ENCODE results near the gene SLC36A4. TPM values are rescaled to one million over a fixed set of nuclear protein-coding genes. Genes with fewer than 3 reads are reported as not detected.

SLC36A4 gene
- total and polyA plus RNA-seq, 2 of the 4 experiments (the other 2 are of a cell fraction) = 9.2 to 13.1 TPM

DNA sequence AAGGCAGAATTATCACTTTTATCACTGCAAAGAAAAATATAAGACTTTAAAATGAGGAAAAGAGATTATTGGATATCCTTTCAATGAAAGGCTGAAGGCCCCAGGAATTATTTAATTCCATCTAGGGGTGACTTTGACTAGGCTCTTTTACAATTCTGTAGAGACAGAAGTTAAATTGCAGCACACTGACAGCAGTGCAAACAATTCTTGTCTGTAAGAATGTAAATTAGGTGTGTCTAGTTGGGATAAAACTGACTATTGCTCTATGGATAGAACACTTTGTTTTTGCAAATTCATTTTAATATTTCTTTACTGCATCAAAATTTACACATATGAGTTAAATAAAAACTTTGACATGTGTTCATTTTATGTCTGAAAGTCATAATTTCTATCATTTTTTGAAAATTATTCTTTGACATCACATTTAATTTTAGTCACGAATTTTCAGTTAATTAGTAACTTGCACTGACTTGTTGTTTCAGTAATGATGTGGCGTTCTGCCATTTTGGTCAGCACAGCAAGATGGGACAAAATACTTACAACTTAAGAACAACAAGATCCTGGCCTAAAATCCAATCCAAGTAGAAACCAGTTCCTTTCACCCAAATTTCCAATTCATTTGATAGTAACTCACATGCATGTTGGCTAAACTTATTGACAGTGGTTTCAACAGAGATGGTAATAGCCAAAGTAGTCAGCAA is 75.1 kb downstream of the SLC36A4 start:
- H3K4me2 ChIP-seq (ENCODE audit: low read depth, low read length) = no peak overlapping the region
- CTCF ChIA-PET = interaction anchor here (1.3 kb wide), 1 partner anchor 181 kb away, joined by 3 read pairs; no protein-coding TSS in a partner anchor
- H3K18ac ChIP-seq (ENCODE audit: low read depth, low read length) = no peak overlapping the region
- H2AK5ac ChIP-seq (ENCODE audit: low read depth, low read length) = no peak overlapping the region
- ATAC-seq (ENCODE audit: low read depth) = no peak
- no peak overlapping the region for H3K14ac ChIP-seq (replicated peaks; ENCODE audit: low read depth, low read length)
- dilution Hi-C loops (cut with HindIII; ENCODE audit: low sequenced_read_pairs, unreplicated experiment) = no loop called here
- H3K9ac ChIP-seq (ENCODE audit: low read depth, low read length) = no peak overlapping the region
- H3K27ac ChIP-seq (ENCODE audit: insufficient read depth, low read length) = no peak overlapping the region
- H2BK5ac ChIP-seq (ENCODE audit: low read depth, low read length, poor library complexity, severe bottlenecking) = no peak overlapping the region
- no peaks in the 10 kb centered on the region for H4K20me1 ChIP-seq (ENCODE audit: insufficient read depth, low read length)
- H2BK15ac ChIP-seq (ENCODE audit: low read depth, low read length) = no peak overlapping the region
- no peaks in the 10 kb centered on the region for H3K9me3 ChIP-seq (ENCODE audit: control insufficient read depth, insufficient read depth, low read length)
- H2AFZ ChIP-seq (replicated peaks; ENCODE audit: low read length, poor library complexity) = no peak overlapping the region
- no CpG with 5 or more reads among the region's 2 CpGs for WGBS, 2 experiments (ENCODE audit: extremely low coverage in 2 of 2, insufficient read length in 1 of 2)
- no peak overlapping the region for H2BK20ac ChIP-seq (ENCODE audit: low read depth, low read length)
- no peaks in the 10 kb centered on the region for H3K27me3 ChIP-seq (ENCODE audit: control insufficient read depth, insufficient read depth, low read length)
- no peak overlapping the region for H3K4me3 ChIP-seq (ENCODE audit: insufficient read depth, low read depth, low read length)
- H3K23ac ChIP-seq (ENCODE audit: low read depth, low read length) = no peak overlapping the region
- H3K4ac ChIP-seq (ENCODE audit: low read depth, low read length) = no peak overlapping the region
- H3K9me1 ChIP-seq (ENCODE audit: insufficient read depth, low read length) = no peaks in the 10 kb centered on the region
- no peak overlapping the region for H4K91ac ChIP-seq (ENCODE audit: insufficient read depth, low read depth, low read length)
- no peaks in the 10 kb centered on the region; the same call in 1 of the 2 replicates for H3K4me1 ChIP-seq (ENCODE audit: control insufficient read depth, insufficient read depth, low read length)
- DNase-seq = no peak
- BruUV-seq (replicated peaks) = no TSS peak
- no peak overlapping the region for H2AK9ac ChIP-seq (replicated peaks; ENCODE audit: low read depth, low read length, poor library complexity)
- H2BK120ac ChIP-seq (ENCODE audit: low read depth, low read length) = no peak overlapping the region
- no peaks in the 10 kb centered on the region for H3K36me3 ChIP-seq (ENCODE audit: control insufficient read depth, insufficient read depth, low read length)
- in situ Hi-C loops (cut with MboI; ENCODE audit: low sequenced_read_pairs) = no loop called here
- no peak overlapping the region for H3K56ac ChIP-seq (ENCODE audit: extremely low read depth, insufficient read depth, low read length)
- POLR2A ChIA-PET (ENCODE audit: unreplicated experiment) = no interaction called here
- TF ChIP-seq RCOR1 (IDR thresholded peaks at IDR 0.05; ENCODE audit: insufficient replicate concordance, low read length) (no peak), RFX5 (IDR thresholded peaks at IDR 0.05; ENCODE audit: low read depth, low read length) (no peak), CHD1 (IDR thresholded peaks at IDR 0.05; ENCODE audit: low read depth, low read length) (no peak)
- TF ChIP-seq, protein P1, sequence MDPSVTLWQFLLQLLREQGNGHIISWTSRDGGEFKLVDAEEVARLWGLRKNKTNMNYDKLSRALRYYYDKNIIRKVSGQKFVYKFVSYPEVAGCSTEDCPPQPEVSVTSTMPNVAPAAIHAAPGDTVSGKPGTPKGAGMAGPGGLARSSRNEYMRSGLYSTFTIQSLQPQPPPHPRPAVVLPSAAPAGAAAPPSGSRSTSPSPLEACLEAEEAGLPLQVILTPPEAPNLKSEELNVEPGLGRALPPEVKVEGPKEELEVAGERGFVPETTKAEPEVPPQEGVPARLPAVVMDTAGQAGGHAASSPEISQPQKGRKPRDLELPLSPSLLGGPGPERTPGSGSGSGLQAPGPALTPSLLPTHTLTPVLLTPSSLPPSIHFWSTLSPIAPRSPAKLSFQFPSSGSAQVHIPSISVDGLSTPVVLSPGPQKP (IDR thresholded peaks at IDR 0.05; ENCODE audit: borderline replicate concordance, low read depth, low read length) = no peak
- H3K79me1 ChIP-seq (ENCODE audit: low read depth in 1 of 2, low read length in 2 of 2) = no peaks in the 10 kb centered on the region
- intact Hi-C loops (cut with micrococcal nuclease) = no loop called here
- no peak overlapping the region for H4K5ac ChIP-seq (ENCODE audit: low read depth, low read length)
- no peak overlapping the region for H4K8ac ChIP-seq (ENCODE audit: low read depth in 2 of 2, low read length in 2 of 2)

Data from IMR-90 (cell line).